Measurements from ENCODE around the gene PGAP1.

DNA sequence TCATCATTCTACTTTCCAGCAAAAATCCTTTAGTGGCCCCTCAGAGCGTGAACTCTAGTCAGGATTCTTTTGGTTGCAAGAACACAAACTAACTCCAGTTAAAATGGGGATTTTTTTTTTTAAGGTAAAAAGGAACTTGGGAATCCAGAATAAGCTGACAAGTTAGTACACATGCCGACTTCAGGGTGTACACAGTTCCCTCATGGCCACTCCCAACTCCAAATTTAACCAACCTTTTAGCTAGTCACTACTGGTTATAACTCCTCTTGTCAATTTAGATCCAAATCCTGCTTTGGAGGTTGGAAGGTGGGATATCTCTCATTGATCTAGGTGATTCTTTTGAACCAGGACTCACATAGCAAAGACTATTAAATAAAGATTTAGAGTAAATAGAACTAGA, 5.0 kb upstream of the PGAP1 start:
- TF ChIP-seq, protein P1, sequence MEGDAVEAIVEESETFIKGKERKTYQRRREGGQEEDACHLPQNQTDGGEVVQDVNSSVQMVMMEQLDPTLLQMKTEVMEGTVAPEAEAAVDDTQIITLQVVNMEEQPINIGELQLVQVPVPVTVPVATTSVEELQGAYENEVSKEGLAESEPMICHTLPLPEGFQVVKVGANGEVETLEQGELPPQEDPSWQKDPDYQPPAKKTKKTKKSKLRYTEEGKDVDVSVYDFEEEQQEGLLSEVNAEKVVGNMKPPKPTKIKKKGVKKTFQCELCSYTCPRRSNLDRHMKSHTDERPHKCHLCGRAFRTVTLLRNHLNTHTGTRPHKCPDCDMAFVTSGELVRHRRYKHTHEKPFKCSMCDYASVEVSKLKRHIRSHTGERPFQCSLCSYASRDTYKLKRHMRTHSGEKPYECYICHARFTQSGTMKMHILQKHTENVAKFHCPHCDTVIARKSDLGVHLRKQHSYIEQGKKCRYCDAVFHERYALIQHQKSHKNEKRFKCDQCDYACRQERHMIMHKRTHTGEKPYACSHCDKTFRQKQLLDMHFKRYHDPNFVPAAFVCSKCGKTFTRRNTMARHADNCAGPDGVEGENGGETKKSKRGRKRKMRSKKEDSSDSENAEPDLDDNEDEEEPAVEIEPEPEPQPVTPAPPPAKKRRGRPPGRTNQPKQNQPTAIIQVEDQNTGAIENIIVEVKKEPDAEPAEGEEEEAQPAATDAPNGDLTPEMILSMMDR (IDR thresholded peaks at IDR 0.05; ENCODE audit: control extremely low read depth in 1 of 3, insufficient read depth in 1 of 3, low read depth in 1 of 3, low read length in 3 of 3) = no peak
- no peak for TF ChIP-seq EZH2 (IDR thresholded peaks at IDR 0.05; ENCODE audit: low read depth, low read length, severe bottlenecking)
- TF ChIP-seq SRF (IDR thresholded peaks at IDR 0.05; ENCODE audit: low read depth, low read length) = no peak

Data from H1 (cell line).